NCI-H1417 (cell line): ENCODE measurements around the gene OR5I1.
"Not testable (repeated sequence)": the region's sequence is repeated elsewhere in the genome, so short reads cannot be mapped to it uniquely, and the experiment has no call there.

Source experiments
- DNase-seq, 3 experiments: peaks; one replicate each; lab custom pipeline; 2025; lab: John Stamatoyannopoulos, UW

OR5I1 gene

GRCh38 chr11:55936300-55936699 is at the start of gene OR5I1:
OR5I1 (minus strand) TSS chr11:55936400; CDS start chr11:55936400, 0 bp downstream.
- DNase-seq: no peak

DNA sequence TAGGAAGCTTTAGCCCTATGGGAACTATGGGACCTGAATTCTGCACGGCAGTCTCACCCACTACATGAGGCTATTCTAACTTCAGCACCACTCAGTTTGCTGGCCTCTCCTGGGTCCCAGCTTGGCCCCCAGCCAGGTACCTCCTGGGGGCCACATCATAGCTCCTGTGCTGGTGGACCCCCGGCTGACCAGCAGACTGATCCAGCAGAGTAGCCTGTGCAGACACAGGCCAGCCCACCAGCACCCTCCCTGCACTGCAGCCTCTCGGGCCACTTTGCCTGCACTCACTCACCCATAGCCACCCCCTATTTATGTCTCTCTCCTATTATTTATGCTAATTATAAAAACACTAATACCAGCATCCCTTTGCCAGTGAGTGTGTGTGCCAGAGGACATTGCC is 34.7 kb upstream of the OR5I1 start:
- DNase-seq: no peak

- DNase-seq: no peak
Measured at GRCh38 chr11:55969845-55970244, 33.6 kb upstream of the OR5I1 start, which contains the start of gene OR10AG1. OR10AG1 (minus strand) TSS chr11:55969945; CDS start chr11:55969907, 38 bp downstream.

DNA sequence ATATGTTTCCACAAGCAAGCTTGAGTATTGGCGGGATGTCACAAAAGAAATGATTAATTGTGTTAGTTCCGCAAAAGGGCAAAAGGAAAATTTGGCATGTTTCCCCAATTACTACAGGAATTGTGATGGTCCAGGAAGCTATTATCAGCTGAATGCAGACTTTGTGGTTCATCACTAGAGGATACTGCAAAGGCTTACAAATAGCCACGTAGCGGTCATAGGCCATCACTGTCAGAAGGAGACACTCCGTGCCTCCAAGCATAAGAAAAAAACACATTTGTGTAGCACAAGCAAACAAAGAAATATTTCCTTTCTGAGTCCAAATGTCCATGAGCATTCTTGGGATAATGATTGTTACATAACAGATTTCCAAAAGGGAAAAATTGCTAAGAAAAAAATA is 31.7 kb upstream of the OR5I1 start:
- DNase-seq: no peak

- no peak for DNase-seq
Measured at GRCh38 chr11:55966391-55966790, 30.2 kb upstream of the OR5I1 start.

- DNase-seq: no peak
Measured at GRCh38 chr11:55956521-55956920, 20.3 kb upstream of the OR5I1 start.

- peak in 1 of 3 experiments; percentile 0 for DNase-seq
Measured at GRCh38 chr11:55949330-55949729, 13.1 kb upstream of the OR5I1 start.

DNA sequence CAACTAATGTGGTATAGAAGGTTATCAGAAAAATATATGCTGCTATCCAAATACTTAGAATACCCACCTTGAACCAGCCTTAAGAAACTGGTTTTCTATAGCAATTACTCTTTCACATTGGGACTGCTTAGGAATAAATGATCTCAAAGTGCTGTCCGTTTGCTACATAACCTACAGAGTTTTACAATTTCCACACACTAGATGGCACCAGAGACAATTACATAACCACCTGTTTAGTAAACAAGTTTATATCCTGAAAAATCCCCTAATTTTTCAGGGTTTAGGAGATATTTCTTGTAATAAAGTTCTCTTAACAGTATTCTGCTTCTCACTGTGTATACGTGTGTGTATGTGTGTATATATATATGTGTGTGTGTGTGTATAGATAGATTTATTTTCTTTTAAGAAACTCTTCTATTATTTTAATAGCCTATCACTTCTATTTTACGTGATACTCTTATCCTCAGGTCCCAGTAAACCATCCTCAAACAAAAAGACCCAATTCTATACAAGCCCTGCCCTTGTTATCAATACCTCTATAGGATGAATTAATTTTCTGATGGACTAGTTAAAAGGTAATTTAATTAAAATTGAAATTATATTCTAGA is 6.7 kb upstream of the OR5I1 start:
- peak in 2 of 3 experiments; percentile 3 to 68 for DNase-seq

GRCh38 chr11:55920537-55920936 is 15.7 kb downstream of the OR5I1 start:
- DNase-seq: no peak

DNA sequence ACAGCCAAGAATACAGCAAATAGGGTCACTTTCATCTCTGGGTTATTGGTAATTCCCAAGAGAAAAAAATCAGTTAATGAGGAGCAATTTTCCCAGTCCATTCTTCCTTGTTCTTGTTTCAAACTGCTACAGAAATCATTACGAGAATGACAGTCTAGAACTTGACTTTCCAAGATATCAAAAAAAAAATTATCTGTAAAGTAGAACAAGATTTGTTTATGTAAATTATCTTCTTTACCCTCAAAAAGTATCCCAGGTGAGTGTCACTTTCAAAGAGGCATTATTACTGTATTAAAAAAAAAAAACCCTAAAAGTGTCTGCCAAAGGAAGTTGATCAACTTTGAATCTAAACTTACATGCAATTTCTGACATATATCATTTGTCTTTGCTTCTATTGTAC is 21.7 kb downstream of the OR5I1 start, which contains the start of gene OR5W2:
Gene OR5W2, minus strand, starts transcription at position 101 of the 400 bp plus-strand sequence. Its CDS starts 0 bp downstream, at position 101.
- no peak for DNase-seq

DNA sequence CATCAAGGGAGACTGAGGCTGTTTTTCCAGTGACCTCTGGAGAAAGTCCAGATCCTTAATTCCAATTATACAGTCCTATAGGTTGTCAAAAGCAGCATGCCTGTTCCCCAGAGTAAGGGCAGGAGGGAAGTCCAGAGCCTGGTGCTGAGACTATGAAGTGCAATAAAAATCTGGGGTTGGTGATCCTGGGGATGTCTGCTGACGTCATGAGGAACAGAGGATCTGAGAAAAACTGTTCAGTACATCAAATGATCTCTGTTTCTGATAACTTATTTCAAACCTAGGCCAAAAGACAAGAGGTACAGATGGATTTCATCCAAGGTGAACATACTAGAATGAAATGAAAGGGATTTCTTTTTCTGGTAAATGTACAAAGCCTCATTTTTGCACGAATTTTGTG is 33.9 kb downstream of the OR5I1 start:
- DNase-seq: no peak

GRCh38 chr11:55895216-55895615 is 41.0 kb downstream of the OR5I1 start:
- DNase-seq: no peak

GRCh38 chr11:55885481-55885880 is 50.7 kb downstream of the OR5I1 start:
- DNase-seq: not testable (repeated sequence)
